Measurements from ENCODE around the gene RDM1.
A peak's percentile ranks its signal among the peaks of the same experiment; 100 is the strongest.

The RDM1 gene

DNA sequence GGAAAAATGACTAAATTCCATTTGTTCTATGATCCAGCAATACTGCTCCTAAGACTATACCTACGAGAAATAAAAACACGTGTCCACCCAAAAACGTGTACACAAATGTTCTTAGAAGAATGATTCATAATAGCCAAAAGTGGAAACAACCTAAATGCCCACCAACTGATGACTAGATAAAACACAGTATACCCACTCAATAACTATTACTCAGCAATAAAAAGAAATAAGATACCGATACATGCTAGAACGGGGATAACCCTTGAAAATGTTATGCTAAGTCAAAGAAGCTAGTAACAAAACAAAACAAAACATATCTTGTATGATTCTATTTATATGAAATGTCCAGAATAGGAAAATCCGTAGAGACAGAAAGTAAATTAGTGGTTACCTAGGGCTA is 33.1 kb upstream of the RDM1 start:
- TF ChIP-seq CEBPB (IDR thresholded peaks at IDR 0.05): no peak
- TF ChIP-seq NFIC (IDR thresholded peaks at IDR 0.05): no peak
- TF ChIP-seq YY1 (IDR thresholded peaks at IDR 0.05; ENCODE audit: low read depth): no peak

- TF ChIP-seq EP300 (IDR thresholded peaks at IDR 0.05; ENCODE audit: borderline replicate concordance) (no peak), MAX (IDR thresholded peaks at IDR 0.05) (no peak), TAF1 (IDR thresholded peaks at IDR 0.05; ENCODE audit: low read depth) (no peak), TEAD4 (IDR thresholded peaks at IDR 0.05) (no peak), FOXM1 (IDR thresholded peaks at IDR 0.05; ENCODE audit: borderline replicate concordance, low read depth) (no peak), TCF12 (IDR thresholded peaks at IDR 0.05; ENCODE audit: low read depth) (no peak), CEBPB (IDR thresholded peaks at IDR 0.05) (no peak)
These were observed 23.1 kb upstream of the RDM1 start for GRCh38 chr17:35953720-35954119.

GRCh38 chr17:35949401-35949800 is 18.8 kb upstream of the RDM1 start:
- TF ChIP-seq FOXM1 (IDR thresholded peaks at IDR 0.05; ENCODE audit: borderline replicate concordance, low read depth): no peak
- no peak for TF ChIP-seq CEBPB (IDR thresholded peaks at IDR 0.05)
- no peak for TF ChIP-seq TEAD4 (IDR thresholded peaks at IDR 0.05)
- no peak for TF ChIP-seq EGR1 (IDR thresholded peaks at IDR 0.05)
- TF ChIP-seq REST (IDR thresholded peaks at IDR 0.05; ENCODE audit: low read depth): no peak

DNA sequence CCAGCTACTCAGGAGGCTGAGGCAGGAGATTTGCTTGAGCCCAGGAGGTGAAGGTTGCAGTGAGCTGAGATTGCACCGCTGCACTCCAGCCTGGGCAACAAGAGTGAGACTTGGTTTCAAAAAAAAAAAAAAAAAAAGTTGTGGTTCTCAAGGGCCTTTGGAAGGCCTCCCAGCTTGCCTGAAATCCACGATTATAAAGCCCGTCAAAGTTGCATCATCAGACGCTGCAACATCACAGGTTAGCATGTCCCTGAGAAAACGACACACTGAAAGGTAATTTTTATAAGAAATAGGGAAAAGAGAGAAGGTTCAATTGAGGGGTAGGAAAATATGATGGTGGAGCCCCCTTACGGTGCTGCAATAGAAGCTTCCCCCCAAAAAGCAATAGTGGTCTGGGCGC is 17.5 kb upstream of the RDM1 start:
- TF ChIP-seq YY1 (IDR thresholded peaks at IDR 0.05; ENCODE audit: low read depth): no peak
- no peak for TF ChIP-seq EGR1 (IDR thresholded peaks at IDR 0.05)
- no peak for TF ChIP-seq TAF1 (IDR thresholded peaks at IDR 0.05; ENCODE audit: low read depth)
- no peak for TF ChIP-seq TEAD4 (IDR thresholded peaks at IDR 0.05)
- no peak for TF ChIP-seq FOXM1 (IDR thresholded peaks at IDR 0.05; ENCODE audit: borderline replicate concordance, low read depth)
- no peak for TF ChIP-seq TCF12 (IDR thresholded peaks at IDR 0.05; ENCODE audit: low read depth)
- TF ChIP-seq CREB1 (IDR thresholded peaks at IDR 0.05; ENCODE audit: low read depth): no peak
- TF ChIP-seq REST (IDR thresholded peaks at IDR 0.05; ENCODE audit: low read depth): no peak
- no peak for TF ChIP-seq NFIC (IDR thresholded peaks at IDR 0.05)
- TF ChIP-seq USF1 (IDR thresholded peaks at IDR 0.05): no peak
- no peak for TF ChIP-seq ZBTB7A (IDR thresholded peaks at IDR 0.05; ENCODE audit: low read depth)
- no peak for TF ChIP-seq EP300 (IDR thresholded peaks at IDR 0.05; ENCODE audit: borderline replicate concordance)

DNA sequence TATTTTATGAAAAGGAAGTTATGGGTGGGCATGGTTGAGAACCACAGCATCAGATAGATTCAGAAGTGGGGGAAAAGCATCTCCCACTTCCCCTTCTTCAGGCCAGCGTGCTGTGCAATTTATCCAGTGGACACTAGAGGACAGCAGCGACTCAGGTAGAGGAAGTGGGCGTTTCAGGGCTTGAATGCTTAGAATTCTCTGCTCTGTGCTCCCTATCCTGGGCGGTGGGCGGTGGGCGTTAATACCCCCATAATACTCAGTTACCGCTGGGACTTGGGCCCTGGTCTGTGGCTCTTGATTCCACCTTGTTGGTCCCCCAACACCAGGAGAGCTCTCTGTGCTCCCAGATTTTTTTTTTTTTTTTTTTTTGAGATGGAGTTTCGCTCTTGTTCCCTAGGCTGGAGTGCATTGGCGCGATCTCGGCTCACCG is 16.6 kb upstream of the RDM1 start:
- no peak for TF ChIP-seq NFIC (IDR thresholded peaks at IDR 0.05)
- no peak for TF ChIP-seq USF1 (IDR thresholded peaks at IDR 0.05)
- TF ChIP-seq YY1 (IDR thresholded peaks at IDR 0.05; ENCODE audit: low read depth): no peak
- no peak for TF ChIP-seq EP300 (IDR thresholded peaks at IDR 0.05; ENCODE audit: borderline replicate concordance)
- no peak for TF ChIP-seq FOXM1 (IDR thresholded peaks at IDR 0.05; ENCODE audit: borderline replicate concordance, low read depth)
- TF ChIP-seq CEBPB (IDR thresholded peaks at IDR 0.05): no peak
- no peak for TF ChIP-seq TCF12 (IDR thresholded peaks at IDR 0.05; ENCODE audit: low read depth)
- no peak for TF ChIP-seq EGR1 (IDR thresholded peaks at IDR 0.05)
- TF ChIP-seq TAF1 (IDR thresholded peaks at IDR 0.05; ENCODE audit: low read depth): no peak
- TF ChIP-seq TEAD4 (IDR thresholded peaks at IDR 0.05): peak; percentile 70
- no peak for TF ChIP-seq REST (IDR thresholded peaks at IDR 0.05; ENCODE audit: low read depth)
- TF ChIP-seq RAD21 (IDR thresholded peaks at IDR 0.05; ENCODE audit: low read depth): peak; percentile 77
- 0 out of 2 replicates have a peak, but pooled peaks have one; percentile 59 for TF ChIP-seq ZBTB7A (IDR thresholded peaks at IDR 0.05; ENCODE audit: low read depth)

All from Ishikawa (cell line).